AG04450 (cell line): ENCODE measurements around the gene ITGAE. TPM values are rescaled to one million over a fixed set of nuclear protein-coding genes. Genes with fewer than 3 reads are reported as not detected.

ENCODE experiments used
- CTCF ChIA-PET: fragments of 300-600, 350-600 bp; formaldehyde crosslinking; extraction: SDS; loops from one replicate; lab custom pipeline; 2022; ENCODE audit warnings: antibody characterized with exemption, inconsistent platforms; lab: Charles Lee
- POLR2A ChIA-PET: fragments of 350-600 bp; formaldehyde crosslinking; extraction: SDS; loops from one replicate; lab custom pipeline; 2021; ENCODE audit warnings: antibody characterized with exemption, inconsistent platforms; lab: Yijun Ruan, JAX
- DNase-seq: peaks from one replicate; pipeline ENCODE4 v3.0.0-alpha.2; 2011; ENCODE audit warnings: low read depth, low spot score
- H3K27ac ChIP-seq: one replicate; pipeline ENCODE4 v1.5.1; 2012; ENCODE audit warnings: low read depth, low read length, control low read depth
- H3K27me3 ChIP-seq: one replicate; pipeline ENCODE4 v1.6.0; 2012; ENCODE audit warnings: low read length; ENCODE audit not compliant: control insufficient read depth, insufficient read depth
- H3K4me3 ChIP-seq: 2 replicates; pipeline ENCODE4 v1.5.1; 2011; ENCODE audit warnings: mild to moderate bottlenecking, low read depth, low read length, control low read depth
- H3K9me3 ChIP-seq: 2 replicates; pipeline ENCODE4 v1.5.1; 2012; ENCODE audit warnings: low read length; ENCODE audit not compliant: control insufficient read depth, insufficient read depth
- polyA plus RNA-seq: library from polyadenylated mRNA; depleted of rRNA; stranded (reverse); fragments of >200 nt; gene quantifications from 2 replicates; pipeline ENCODE4 v1.2.3, GENCODE V29; 2011
- TF ChIP-seq, protein P1 (sequence below): IDR thresholded peaks from 2 replicates; pipeline ENCODE4 v1.5.1; 2011; ENCODE audit warnings: low read depth, low read length, control low read depth, inconsistent platforms

ITGAE gene
- polyA plus RNA-seq, 1 experiment = 98.1 TPM

DNA sequence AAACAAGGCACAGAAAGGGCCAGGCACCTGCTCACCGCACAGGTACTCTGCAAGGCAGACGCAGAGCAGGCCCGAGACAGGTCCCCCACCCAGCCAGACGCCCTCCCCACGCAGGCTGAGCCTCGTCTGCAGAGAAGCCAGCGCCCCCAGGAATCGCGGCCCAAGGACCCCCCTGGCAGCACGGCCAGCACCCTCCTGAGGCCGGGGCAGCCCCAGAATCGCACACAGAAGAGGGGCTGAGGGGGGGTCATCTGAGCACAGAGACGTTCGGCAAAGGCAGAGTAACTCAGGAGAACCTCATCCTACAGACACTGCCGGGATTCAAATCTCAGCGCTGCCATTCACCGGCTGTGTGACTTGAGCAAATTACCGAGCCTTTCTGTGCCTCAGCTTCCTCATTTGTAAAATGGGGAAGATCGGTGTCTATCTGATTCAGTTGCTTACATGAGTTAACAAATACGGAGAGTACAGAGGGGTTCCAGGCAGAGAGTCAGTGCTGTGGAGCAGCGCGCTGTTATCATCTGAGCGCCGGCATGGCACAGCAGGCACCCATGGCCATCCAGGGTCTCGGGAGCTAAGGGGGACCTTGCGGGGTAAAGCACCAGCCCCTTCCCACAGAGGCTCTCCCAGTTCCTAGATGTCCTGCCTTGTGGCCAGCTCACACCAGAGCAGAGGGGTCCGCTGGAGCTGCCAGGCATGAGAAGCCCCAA lies 122.0 kb downstream of the ITGAE start:
- TF ChIP-seq, protein P1, sequence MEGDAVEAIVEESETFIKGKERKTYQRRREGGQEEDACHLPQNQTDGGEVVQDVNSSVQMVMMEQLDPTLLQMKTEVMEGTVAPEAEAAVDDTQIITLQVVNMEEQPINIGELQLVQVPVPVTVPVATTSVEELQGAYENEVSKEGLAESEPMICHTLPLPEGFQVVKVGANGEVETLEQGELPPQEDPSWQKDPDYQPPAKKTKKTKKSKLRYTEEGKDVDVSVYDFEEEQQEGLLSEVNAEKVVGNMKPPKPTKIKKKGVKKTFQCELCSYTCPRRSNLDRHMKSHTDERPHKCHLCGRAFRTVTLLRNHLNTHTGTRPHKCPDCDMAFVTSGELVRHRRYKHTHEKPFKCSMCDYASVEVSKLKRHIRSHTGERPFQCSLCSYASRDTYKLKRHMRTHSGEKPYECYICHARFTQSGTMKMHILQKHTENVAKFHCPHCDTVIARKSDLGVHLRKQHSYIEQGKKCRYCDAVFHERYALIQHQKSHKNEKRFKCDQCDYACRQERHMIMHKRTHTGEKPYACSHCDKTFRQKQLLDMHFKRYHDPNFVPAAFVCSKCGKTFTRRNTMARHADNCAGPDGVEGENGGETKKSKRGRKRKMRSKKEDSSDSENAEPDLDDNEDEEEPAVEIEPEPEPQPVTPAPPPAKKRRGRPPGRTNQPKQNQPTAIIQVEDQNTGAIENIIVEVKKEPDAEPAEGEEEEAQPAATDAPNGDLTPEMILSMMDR = no peak
- Histone ChIP-seq H3K27me3 (peaks cover 7% of the 10 kb centered on the region), H3K9me3 (no peaks in the 10 kb centered on the region; the same call in 1 of the 2 replicates), H3K27ac (no peak overlapping the region), H3K4me3 (no peak overlapping the region)
- DNase-seq = no peak
- CTCF ChIA-PET = interaction anchor here (0.5 kb wide), 1 partner anchor 735 kb away, joined by 6 read pairs; no protein-coding TSS in a partner anchor
- POLR2A ChIA-PET = interaction anchor here (1.0 to 1.8 kb wide), 3 partner anchors 8 to 11 kb away, joined by 4 to 10 read pairs (median 5); no protein-coding TSS in a partner anchor

DNA sequence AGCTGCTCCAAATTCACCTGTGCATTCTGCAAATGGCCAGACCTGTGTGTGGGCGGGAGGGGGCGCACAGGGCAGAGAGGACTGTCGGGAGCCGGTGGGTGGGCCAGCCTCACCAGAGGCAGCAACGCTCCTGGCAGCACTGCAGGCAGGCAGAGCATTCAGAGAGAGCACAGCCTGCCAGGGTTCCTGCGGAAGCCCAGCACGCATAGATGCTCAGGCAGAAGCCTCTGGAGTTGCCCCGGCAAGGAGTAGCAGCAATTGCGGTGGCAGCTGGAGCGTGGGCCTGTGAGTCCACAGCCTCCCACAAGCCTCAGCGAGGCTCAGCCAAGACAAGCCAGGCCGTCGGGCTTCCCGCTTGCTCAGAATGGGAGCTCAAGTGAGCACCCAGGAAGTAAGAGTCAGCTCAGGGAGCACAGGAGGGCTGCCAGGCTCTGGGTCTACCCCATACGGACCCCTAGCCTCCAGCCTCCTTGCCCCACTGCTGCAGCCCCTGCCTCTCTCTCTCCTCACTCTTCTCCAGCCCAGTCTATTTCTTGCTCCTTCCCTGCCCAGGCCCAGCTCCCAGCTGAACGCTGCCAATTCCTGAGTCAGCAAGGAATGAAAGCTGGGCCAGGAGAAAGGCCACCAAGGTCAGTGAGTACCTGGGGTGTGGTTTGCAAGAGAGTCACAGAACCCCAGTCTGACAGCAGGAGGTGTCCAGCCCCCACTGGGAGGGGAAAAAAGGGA lies 122.7 kb downstream of the ITGAE start:
- Histone ChIP-seq H3K4me3 (no peak overlapping the region), H3K27me3 (peaks cover 7% of the 10 kb centered on the region), H3K9me3 (no peaks in the 10 kb centered on the region; the same call in 1 of the 2 replicates), H3K27ac (no peak overlapping the region)
- TF ChIP-seq, protein P1 = no peak
- POLR2A ChIA-PET = interaction anchor here (1.8 kb wide), 1 partner anchor 11 kb away, joined by 10 read pairs; no protein-coding TSS in a partner anchor
- CTCF ChIA-PET = interaction anchor here (0.7 kb wide), 1 partner anchor 8 kb away, joined by 3 read pairs; no protein-coding TSS in a partner anchor
- no peak for DNase-seq

DNA sequence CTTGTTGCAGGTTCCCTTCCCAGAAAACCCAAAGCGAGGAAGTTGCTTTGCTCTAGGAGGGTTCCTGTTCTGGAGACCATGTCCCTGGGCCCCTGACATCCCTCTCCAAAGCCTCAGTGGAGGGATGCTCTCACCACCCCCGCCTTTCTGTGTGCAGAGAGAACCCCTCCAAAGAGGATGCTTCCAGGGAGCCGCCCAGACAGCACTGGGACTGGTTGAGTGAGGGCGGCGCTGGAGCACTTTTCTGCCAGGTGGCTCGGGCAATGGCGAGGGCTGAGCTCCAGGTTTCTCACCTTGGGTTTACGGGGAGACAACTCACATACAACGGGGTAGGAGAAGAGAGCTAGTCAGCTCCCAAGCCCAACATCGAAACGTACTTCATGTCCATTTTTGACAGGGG lies 125.1 kb downstream of the ITGAE start:
- POLR2A ChIA-PET = no interaction called here
- CTCF ChIA-PET = interaction anchor here (0.6 kb wide), 1 partner anchor 162 kb away, joined by 5 read pairs; no protein-coding TSS in a partner anchor
- H3K9me3 ChIP-seq = no peaks in the 10 kb centered on the region; the same call in 1 of the 2 replicates
- H3K27ac ChIP-seq = no peak overlapping the region
- TF ChIP-seq, protein P1 = no peak
- no peak overlapping the region for H3K4me3 ChIP-seq
- DNase-seq = no peak
- peaks cover 5% of the 10 kb centered on the region for H3K27me3 ChIP-seq

DNA sequence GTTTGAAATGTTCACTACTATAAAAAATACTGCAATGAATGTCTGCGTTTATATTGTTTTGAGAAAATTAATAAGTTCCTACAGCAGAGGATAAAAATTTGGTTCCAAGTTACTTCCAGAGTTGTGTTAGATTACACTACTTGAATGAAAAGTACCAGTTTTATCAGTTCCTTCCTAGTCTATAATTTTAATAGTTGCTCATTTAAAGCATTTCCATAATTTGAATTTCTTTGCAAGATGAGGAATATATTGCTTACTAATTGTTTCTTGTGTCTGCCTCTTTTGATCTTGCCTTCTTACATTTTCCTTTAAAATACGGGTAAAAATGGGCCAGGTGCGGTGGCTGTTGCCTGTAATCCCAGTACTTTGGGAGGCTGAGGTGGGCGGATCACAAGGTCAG lies 128.4 kb downstream of the ITGAE start:
- Histone ChIP-seq H3K27me3 (no peaks in the 10 kb centered on the region), H3K9me3 (no peaks in the 10 kb centered on the region; the same call in 1 of the 2 replicates), H3K4me3 (no peak overlapping the region), H3K27ac (no peak overlapping the region)
- ChIA-PET POLR2A (no interaction called here), CTCF (no interaction called here)
- no peak for DNase-seq
- TF ChIP-seq, protein P1 = no peak
